GM12872 (cell line): ENCODE data around the gene HIVEP3.

Experiments used
- CTCF ChIP-seq: IDR thresholded peaks from 3 replicates; pipeline ENCODE4 v1.5.1; 2011; ENCODE audit warnings: low read depth, mild to moderate bottlenecking, low read length, moderate library complexity; ENCODE audit not compliant: insufficient read depth

The HIVEP3 gene

GRCh38 chr1:41672173-41672572, 246.5 kb downstream of the HIVEP3 start:
- TF ChIP-seq CTCF = no peak

GRCh38 chr1:41671116-41671755, 247.5 kb downstream of the HIVEP3 start:
- no peak for TF ChIP-seq CTCF

- TF ChIP-seq CTCF = no peak
Observed at GRCh38 chr1:41670217-41670957, 248.3 kb downstream of the HIVEP3 start.

GRCh38 chr1:41668967-41669366, 249.8 kb downstream of the HIVEP3 start:
- TF ChIP-seq CTCF = no peak

- TF ChIP-seq CTCF = no peak
Observed at GRCh38 chr1:41668054-41668660, 250.6 kb downstream of the HIVEP3 start.

GRCh38 chr1:41666981-41667631, 251.6 kb downstream of the HIVEP3 start:
- TF ChIP-seq CTCF = no peak

DNA sequence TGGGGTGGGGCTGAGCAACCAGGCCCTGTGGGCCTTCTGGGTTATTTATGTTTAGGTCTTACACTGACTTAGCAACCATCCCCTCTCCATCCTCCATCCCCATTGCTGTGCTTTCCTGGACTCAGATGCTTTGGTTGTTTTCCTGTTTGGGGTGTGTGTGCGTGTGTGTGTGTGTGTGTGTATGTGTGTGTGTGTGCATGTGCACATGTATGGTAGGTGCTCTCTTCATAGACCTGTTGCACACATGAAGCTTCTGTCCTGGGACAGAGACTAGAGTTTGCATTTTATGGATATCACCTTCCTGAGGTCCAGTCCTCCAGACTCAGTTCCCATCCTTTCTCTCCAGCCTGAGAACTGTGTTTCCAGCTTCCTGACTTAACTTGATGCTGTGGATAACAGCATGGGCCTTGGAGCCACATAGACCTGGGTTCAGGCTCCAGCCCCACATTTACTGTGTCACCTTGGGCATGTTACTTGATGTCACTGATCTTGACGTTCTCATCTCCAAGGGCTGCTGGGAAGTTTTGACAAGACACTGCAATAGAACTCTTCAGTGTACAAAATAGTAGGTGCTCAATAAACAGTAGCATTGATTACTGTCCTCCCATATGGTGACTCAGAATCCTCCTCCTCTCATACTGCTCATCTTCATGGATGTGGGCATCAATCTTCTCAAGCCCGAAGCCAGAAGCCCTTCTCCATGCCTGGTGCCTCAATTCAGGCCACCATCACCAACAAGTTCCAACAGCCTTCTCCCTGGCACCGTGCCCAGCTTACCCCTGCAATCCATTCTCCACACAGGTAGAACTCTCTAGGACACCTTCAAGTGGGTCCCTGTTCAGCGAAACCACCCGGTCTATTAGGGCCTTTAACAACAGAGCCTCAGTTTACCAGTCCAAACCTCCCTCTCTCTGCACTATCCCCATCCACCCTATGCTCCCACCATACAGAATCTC, 252.5 kb downstream of the HIVEP3 start:
- TF ChIP-seq CTCF = no peak
